Stimulated activated CD4-positive, alpha-beta T cell treated with anti-CD3 and anti-CD28 coated beads, TNF-alpha, amount 100 ng/mL, for 1 hour (primary cell): ENCODE measurements around the gene ABCC4.
"Not testable (repeated sequence)": the region's sequence is repeated elsewhere in the genome, so short reads cannot be mapped to it uniquely, and the experiment has no call there.

Source experiments
- DNase-seq, 3 donors: peaks; one replicate each; pipeline ENCODE4 v3.0.0-alpha.2; 2020; ENCODE audit warnings: low read depth in 3 of 3, low spot score in 1 of 3

Gene ABCC4

DNA sequence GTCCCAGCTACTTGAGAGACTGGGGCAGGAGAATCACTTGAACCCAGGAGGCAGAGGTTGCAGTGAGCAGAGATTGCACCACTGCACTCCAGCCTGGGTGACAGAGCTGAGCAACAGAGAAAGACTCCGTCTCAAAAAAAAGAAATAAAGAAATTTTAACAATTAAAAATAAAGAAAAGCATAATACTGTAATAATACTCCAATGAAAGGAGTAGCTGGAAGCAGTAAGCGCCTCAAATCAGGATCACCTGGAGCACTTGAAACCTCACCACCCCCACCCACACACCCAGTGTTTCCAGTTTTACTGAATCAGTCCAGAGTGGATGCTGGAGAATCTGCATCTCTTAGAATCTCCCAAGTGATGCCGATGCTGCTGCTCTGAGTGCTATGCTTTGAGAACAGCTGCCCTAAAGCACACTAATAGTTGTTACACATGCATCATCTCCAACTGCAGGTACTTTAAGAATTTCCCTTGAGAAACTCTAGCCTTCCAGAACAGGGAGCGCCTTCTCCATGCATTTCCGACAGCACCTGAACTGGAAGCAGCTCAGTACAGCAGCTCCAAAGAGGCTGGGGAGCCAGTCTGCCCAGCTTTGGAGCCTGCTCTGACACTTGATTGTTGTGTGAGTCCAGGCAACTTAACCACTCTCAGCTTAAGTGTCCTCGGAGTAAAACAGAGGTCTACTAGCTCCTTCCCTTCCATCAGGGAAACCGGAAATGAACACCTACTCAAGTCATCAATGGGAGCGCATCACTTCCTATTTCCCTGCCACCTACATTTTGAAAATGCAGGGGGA lies 2.9 kb downstream of the ABCC4 start:
- DNase-seq: no peak

GRCh38 chr13:95296326-95296925 lies 4.8 kb downstream of the ABCC4 start:
- DNase-seq: no peak

- DNase-seq: no peak
These were observed 6.2 kb downstream of the ABCC4 start for GRCh38 chr13:95295026-95295425.

- DNase-seq: no peak
These were observed 8.6 kb downstream of the ABCC4 start for GRCh38 chr13:95292622-95293021.

GRCh38 chr13:95289901-95290300 lies 11.3 kb downstream of the ABCC4 start:
- DNase-seq: not testable (repeated sequence)

- no peak for DNase-seq
These were observed 12.2 kb downstream of the ABCC4 start for GRCh38 chr13:95289020-95289444.

DNA sequence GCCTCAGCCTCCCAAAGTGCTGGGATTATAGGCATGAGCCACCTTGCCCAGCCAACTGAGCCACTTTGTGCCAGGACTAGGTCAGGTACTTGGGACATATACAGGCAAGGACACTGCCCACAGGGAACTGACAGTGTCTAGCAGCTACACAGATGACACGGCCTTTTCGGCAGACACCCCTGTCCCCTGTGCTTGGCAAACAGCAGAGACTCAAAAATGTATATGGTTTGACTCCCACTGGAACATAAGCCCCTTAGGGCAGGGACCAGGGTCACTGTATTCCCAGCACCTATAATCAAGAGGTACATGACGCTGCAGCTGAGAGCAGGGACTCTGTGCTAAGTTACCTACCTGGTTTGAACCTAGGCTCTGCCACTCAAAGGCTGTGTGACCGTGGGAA lies 16.8 kb downstream of the ABCC4 start:
- DNase-seq: no peak

GRCh38 chr13:95279016-95279415 lies 22.2 kb downstream of the ABCC4 start:
- no peak for DNase-seq

- DNase-seq: no peak
These were observed 25.2 kb downstream of the ABCC4 start for GRCh38 chr13:95276037-95276505.

- no peak for DNase-seq
These were observed 25.8 kb downstream of the ABCC4 start for GRCh38 chr13:95275322-95276036.

DNA sequence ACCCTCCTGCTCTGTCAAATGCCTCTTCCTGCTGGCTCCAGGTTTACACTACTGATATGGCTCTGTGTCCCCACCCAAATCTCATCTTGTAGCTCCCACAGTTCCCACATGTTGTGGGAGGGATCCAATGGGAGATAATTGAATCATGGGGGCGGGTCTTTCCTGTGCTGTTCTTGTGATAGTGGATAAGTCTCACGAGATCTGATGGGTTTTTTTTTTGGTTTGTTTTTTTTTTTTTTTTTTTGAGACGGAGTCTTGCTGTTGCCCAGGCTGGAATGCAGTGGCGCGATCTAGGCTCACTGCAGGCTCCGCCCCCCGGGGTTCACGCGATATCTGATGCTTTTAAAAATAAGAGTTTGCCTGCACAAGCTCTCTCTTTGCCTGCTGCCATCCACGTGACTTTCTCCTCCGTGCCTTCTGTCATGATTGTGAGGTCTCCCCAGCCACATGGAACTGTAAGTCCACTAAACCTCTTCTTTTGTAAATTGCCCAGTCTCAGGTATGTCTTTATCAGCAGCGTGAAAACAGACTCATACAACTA lies 27.6 kb downstream of the ABCC4 start:
- DNase-seq: not testable (repeated sequence)

GRCh38 chr13:95272076-95272475 lies 29.2 kb downstream of the ABCC4 start:
- not testable (repeated sequence) for DNase-seq

DNA sequence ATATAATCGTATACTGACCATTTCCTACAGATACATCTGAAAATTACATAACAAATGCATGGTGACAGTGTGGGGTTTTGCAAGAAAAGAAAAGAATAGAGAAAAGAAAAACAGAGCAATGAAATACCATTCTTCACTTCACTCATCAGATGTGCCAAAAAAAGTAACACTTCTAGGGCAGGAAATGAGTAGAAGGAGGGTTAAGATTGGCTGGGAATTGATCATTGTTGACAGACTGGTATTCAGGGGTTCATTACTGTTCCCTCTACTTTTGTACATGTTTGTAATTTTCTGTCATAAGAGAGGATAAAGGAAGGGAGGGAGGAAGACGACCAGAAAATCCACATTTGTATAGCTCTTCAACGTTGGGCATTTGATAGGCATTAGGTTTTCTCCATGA lies 31.5 kb downstream of the ABCC4 start:
- DNase-seq: no peak

- DNase-seq: not testable (repeated sequence)
These were observed 32.7 kb downstream of the ABCC4 start for GRCh38 chr13:95268343-95269065.

GRCh38 chr13:95267662-95268342 lies 33.4 kb downstream of the ABCC4 start:
- DNase-seq: no peak

- DNase-seq: no peak
These were observed 37.0 kb downstream of the ABCC4 start for GRCh38 chr13:95264225-95264624.

DNA sequence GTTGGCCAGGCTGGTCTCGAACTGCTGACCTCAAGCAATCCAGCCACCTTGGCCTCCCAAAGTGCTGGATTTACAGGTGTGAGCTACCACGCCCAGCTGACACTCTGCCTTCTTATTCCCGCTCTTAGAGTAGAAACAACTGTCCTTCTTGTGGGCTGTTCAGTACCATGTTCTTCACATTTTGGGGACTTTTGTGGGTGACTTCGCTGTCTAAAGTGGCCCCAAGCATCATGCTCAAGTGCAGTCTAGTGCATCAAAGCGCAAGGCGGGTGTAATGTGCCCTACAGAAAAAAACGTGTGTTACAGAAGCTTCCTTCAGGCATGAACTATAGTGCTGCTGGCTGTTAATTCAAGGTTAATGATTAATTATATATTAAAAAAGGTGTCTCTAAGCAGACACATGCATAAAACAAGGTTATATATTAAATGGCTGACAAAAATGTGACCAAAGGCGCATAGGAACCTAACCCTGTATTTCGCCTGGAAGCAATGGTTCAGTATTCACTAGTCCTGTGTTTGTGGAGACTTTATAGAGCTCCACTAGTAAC lies 38.3 kb downstream of the ABCC4 start:
- no peak for DNase-seq

DNA sequence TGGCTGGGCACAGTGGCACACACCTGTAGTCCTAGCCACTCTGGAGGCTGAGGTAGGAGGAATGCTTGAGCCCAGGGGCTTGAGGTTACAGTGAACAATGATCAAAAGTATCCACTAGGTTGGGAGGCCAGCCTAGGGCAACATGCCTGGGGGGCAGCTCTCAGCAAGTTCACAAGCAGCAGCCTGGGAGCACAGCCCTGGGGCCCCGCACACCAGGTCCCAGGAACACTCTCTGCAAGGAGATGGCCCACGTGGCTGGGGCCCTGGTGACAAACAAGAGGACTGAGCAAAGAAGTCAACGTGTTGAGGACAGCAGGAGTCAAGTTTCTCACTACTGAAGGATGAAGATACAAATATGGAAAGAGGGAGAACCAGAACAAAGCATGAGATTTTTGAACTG lies 39.3 kb downstream of the ABCC4 start:
- no peak for DNase-seq

DNA sequence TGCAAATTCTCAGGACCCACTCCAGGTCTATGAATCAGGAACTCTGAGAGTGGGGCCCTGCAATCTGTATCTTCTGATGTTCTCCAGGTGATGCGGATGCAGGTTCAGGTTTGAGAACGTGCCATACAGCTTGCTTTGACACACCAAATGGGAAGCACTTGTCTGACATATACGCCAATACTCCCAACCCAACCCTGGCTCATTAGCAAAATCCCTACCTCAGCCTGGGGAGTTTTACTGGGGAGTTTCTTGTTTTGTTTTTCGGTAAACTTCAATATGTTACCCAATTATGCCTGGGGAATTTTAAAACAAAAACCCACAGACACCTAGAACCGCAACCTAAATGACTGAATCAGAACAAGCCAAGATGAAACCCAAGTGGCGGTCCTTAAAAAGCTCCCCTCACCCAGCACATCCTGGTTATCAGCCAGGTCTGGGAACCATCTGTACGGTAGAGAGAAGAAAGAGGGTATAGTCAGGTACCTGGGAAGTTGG lies 41.2 kb downstream of the ABCC4 start:
- DNase-seq: no peak

DNA sequence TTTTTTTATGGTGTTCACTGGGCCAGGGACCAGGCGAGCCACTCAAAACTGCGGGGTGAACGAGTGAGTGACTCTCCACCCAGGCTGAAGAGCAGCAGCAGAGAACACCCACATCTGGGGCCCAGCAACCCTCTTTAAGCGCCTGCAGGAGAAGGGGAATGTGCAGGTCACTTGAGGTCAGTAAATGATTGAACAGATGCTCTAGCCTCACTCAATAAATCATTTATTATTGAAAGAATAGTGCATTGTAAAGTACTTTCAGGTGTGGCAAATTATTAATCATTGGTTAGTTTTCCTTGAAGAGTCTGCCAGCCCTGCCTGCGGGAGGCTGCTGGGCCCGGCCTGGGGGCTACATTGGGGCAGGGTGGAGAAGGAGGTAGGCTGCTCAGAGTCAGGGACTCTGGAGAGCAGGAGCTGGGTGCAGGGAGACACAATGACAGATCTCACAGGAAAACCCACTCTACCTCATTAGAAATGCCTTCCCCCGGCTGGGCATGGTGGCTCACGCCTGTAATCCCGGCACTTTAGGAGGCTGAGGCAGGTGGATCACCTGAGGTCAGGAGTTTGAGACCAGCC lies 42.5 kb downstream of the ABCC4 start:
- no peak for DNase-seq
